ENCODE results near the gene PSORS1C1. TPM values are rescaled to one million over a fixed set of nuclear protein-coding genes. Genes with fewer than 3 reads are reported as not detected.
"Not testable (repeated sequence)": the region's sequence is repeated elsewhere in the genome, so short reads cannot be mapped to it uniquely, and the experiment has no call there.

PSORS1C1 gene
- total RNA-seq = not detected

- H3K9me3 Mint-ChIP-seq = no peaks in the 10 kb centered on the region
- peaks cover 4% of the 10 kb centered on the region for H3K4me1 Mint-ChIP-seq (ENCODE audit: low read depth)
- peaks cover 20% of the 10 kb centered on the region for H3K27me3 Mint-ChIP-seq (ENCODE audit: low read depth)
- no peak within 1 kb of the TSS for H3K4me3 Mint-ChIP-seq
- H3K36me3 Mint-ChIP-seq (ENCODE audit: insufficient read depth) = no peaks in the 10 kb centered on the region
- DNase-seq (no peak), ATAC-seq (no peak)
Observed at GRCh38 chr6:31114541-31114878, at the start of gene PSORS1C1. TSS of gene PSORS1C1 (plus strand) at chr6:31114800. CDS start at chr6:31129633, 14,833 bp downstream.

GRCh38 chr6:31065556-31065955, 49.0 kb upstream of the PSORS1C1 start:
- ATAC-seq = no peak
- Mint-ChIP-seq H3K4me3 (no peak overlapping the region), H3K4me1 (ENCODE audit: low read depth) (peaks cover 3% of the 10 kb centered on the region), H3K9me3 (no peaks in the 10 kb centered on the region), H3K36me3 (ENCODE audit: insufficient read depth) (no peaks in the 10 kb centered on the region), H3K27me3 (ENCODE audit: low read depth) (peaks cover 8% of the 10 kb centered on the region)
- DNase-seq = no peak

GRCh38 chr6:31067028-31067427, 47.6 kb upstream of the PSORS1C1 start:
- H3K4me3 Mint-ChIP-seq; H3K4me1 Mint-ChIP-seq (ENCODE audit: low read depth); ATAC-seq; H3K9me3 Mint-ChIP-seq; DNase-seq; H3K27me3 Mint-ChIP-seq (ENCODE audit: low read depth); H3K36me3 Mint-ChIP-seq (ENCODE audit: insufficient read depth): not testable (repeated sequence)

DNA sequence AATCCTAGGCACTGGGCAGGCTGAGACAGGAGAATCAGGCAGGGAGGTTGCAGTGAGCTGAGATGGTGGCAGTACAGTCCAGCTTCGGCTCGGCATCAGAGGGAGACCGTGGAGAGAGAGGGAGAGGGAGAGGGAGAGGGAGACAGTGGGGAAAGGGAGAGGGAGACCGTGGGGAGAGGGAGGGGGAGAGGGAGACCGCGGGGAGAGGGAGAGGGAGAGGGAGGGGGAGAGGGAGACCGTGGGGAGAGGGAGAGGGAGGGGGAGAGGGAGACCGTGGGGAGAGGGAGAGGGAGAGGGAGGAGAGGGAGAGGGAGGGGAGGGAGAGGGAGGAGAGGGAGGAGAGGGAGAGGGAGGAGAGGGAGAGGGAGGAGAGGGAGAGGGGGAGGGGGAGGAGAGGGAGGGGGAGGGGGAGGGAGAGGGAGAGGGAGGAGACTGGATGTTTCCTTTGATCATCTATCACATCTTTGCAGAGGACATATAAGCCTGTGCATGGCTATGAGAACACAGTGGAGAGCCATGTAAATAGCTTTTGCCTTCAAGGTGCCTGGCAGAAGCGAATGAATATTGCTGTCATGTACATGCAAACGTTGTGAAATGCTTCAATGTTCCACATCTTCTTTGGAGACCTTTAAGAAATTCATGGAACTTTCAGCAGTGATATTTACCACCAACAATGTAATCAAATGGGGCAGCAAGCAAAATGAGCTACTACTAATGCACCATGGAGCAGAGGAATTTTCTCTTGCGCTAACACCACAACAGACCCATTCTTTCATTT, 46.5 kb upstream of the PSORS1C1 start:
- DNase-seq; H3K27me3 Mint-ChIP-seq (ENCODE audit: low read depth); H3K9me3 Mint-ChIP-seq; H3K4me3 Mint-ChIP-seq; H3K36me3 Mint-ChIP-seq (ENCODE audit: insufficient read depth); H3K4me1 Mint-ChIP-seq (ENCODE audit: low read depth); ATAC-seq: not testable (repeated sequence)

GRCh38 chr6:31068669-31069340, 45.8 kb upstream of the PSORS1C1 start:
- DNase-seq = peak; percentile 64
- H3K9me3 Mint-ChIP-seq = no peaks in the 10 kb centered on the region

GRCh38 chr6:31070711-31071197, 43.8 kb upstream of the PSORS1C1 start:
- no peak overlapping the region for H3K4me3 Mint-ChIP-seq
- ATAC-seq = no peak
- no peak for DNase-seq
- no peaks in the 10 kb centered on the region for H3K36me3 Mint-ChIP-seq (ENCODE audit: insufficient read depth)
- peaks cover 3% of the 10 kb centered on the region for H3K4me1 Mint-ChIP-seq (ENCODE audit: low read depth)
- no peaks in the 10 kb centered on the region for H3K9me3 Mint-ChIP-seq
- no peaks in the 10 kb centered on the region for H3K27me3 Mint-ChIP-seq (ENCODE audit: low read depth)

More at GRCh38 chr6:31068669-31069340, 45.8 kb upstream of the PSORS1C1 start:
- no peaks in the 10 kb centered on the region for H3K27me3 Mint-ChIP-seq (ENCODE audit: low read depth)
- no peak overlapping the region for H3K4me3 Mint-ChIP-seq
- H3K36me3 Mint-ChIP-seq (ENCODE audit: insufficient read depth) = no peaks in the 10 kb centered on the region
- H3K4me1 Mint-ChIP-seq (ENCODE audit: low read depth) = peaks cover 3% of the 10 kb centered on the region
- ATAC-seq = peak; percentile 92 to 95

DNA sequence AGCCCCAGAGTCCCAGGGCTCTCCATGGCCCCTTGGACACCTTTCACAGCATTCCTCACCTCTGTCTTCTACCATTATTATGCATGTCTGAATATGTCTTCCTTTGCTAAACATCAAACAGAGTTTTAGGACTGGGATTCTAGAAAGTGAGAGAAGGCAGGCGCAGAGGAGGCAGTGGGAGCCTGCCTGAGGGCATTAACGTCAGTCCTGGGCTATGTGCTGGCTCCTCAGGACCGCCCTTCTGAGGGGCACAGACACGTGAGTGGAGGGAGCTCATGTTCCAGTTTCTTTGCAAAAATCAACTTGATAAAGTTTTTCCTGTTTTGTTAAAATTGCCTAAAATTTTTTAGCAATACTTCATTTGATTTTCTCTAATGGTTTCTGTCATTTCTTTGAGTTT, 40.2 kb upstream of the PSORS1C1 start:
- no peak overlapping the region for H3K4me3 Mint-ChIP-seq
- peaks cover 2% of the 10 kb centered on the region for H3K4me1 Mint-ChIP-seq (ENCODE audit: low read depth)
- no peaks in the 10 kb centered on the region for H3K9me3 Mint-ChIP-seq
- no peaks in the 10 kb centered on the region for H3K36me3 Mint-ChIP-seq (ENCODE audit: insufficient read depth)
- H3K27me3 Mint-ChIP-seq (ENCODE audit: low read depth) = no peaks in the 10 kb centered on the region
- ATAC-seq = no peak
- no peak for DNase-seq

GRCh38 chr6:31075528-31075927, 39.1 kb upstream of the PSORS1C1 start:
- no peaks in the 10 kb centered on the region for H3K36me3 Mint-ChIP-seq (ENCODE audit: insufficient read depth)

DNA sequence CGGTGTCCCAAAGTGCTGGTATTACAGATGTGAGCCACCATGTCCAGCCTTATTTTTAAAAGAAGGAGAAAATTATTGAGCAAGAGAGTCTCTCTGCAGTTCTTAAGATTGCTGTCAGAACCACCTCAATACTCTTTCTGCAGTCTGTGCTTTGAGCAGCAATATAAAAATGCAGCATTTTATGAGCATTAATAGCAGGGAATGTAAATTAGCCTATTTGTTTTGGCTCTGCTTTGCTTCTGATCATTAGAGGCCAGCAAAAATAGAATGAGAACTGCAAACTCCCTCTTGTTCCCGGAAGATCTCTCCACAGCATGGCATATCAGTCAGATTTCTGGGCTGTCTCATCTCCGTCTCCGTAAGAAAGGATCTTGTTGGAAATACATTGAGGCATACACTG, 38.0 kb upstream of the PSORS1C1 start:
- no peak overlapping the region for H3K4me3 Mint-ChIP-seq
- DNase-seq = no peak
- H3K27me3 Mint-ChIP-seq (ENCODE audit: low read depth) = no peaks in the 10 kb centered on the region
- H3K4me1 Mint-ChIP-seq (ENCODE audit: low read depth) = peaks cover 4% of the 10 kb centered on the region
- H3K9me3 Mint-ChIP-seq = no peaks in the 10 kb centered on the region
- ATAC-seq = no peak
- H3K36me3 Mint-ChIP-seq (ENCODE audit: insufficient read depth) = no peaks in the 10 kb centered on the region

More at GRCh38 chr6:31075528-31075927, 39.1 kb upstream of the PSORS1C1 start:
- no peaks in the 10 kb centered on the region for H3K9me3 Mint-ChIP-seq
- no peaks in the 10 kb centered on the region for H3K27me3 Mint-ChIP-seq (ENCODE audit: low read depth)
- H3K4me3 Mint-ChIP-seq = no peak overlapping the region
- DNase-seq = no peak
- ATAC-seq = no peak
- H3K4me1 Mint-ChIP-seq (ENCODE audit: low read depth) = peaks cover 4% of the 10 kb centered on the region

DNA sequence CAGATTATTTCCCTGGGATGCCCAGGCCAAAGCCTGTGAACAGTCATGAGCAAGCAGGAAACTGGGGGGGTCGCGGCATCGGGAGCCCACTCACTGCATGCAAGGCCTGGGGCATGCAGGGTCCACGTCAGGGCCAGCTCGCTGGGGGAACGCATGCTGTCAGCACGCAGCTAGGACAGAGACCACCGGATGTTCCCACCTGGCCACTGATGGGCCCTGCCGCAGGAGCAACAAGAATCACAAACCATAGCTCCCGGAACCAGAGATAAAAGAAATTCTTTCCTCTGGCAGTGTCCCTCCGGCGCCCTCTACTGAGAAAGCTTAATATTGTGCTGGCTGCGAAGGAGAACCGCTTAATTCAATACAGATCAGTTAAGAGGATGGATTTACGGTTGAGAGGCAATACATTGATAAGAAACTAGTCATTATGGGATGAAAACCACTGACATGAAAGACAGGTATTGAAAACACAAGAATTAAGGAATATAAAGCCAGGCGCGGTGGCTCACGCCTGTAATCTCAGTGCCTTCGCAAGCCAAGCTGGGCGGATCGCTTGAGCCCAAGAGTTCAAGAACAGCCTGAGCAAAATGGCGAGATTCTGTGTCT, 34.8 kb upstream of the PSORS1C1 start:
- H3K4me1 Mint-ChIP-seq (ENCODE audit: low read depth) = peaks cover 4% of the 10 kb centered on the region
- H3K27me3 Mint-ChIP-seq (ENCODE audit: low read depth) = no peaks in the 10 kb centered on the region
- no peaks in the 10 kb centered on the region for H3K9me3 Mint-ChIP-seq
- DNase-seq (peak; percentile 55), ATAC-seq (peak; percentile 81 to 91)
- H3K4me3 Mint-ChIP-seq = peak overlapping the region; percentile 35
- no peaks in the 10 kb centered on the region for H3K36me3 Mint-ChIP-seq (ENCODE audit: insufficient read depth)

DNA sequence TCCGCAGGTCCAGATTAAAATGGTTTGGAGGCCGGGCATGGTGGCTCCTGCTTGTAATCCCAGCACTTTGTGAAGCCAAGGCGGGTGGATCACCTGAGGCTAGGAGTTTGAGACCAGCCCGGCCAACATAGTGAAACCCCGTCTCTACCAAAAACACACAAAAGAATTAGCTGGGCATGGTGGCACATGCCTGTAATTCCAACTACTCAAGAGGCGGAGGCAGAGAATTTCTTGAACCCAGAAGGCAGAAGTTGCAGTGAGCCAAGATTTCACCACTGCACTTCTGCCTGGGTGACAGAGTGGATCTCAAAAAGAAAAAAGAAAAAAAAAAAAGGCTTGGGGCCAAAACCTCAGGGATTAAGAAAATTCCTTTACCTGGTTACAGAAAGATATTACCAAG, 32.7 kb upstream of the PSORS1C1 start:
- Mint-ChIP-seq H3K36me3 (ENCODE audit: insufficient read depth) (no peaks in the 10 kb centered on the region), H3K4me1 (ENCODE audit: low read depth) (peaks cover 5% of the 10 kb centered on the region), H3K4me3 (no peak overlapping the region), H3K27me3 (ENCODE audit: low read depth) (no peaks in the 10 kb centered on the region), H3K9me3 (no peaks in the 10 kb centered on the region)
- DNase-seq (no peak), ATAC-seq (no peak)

- Mint-ChIP-seq H3K27me3 (ENCODE audit: low read depth) (no peaks in the 10 kb centered on the region), H3K9me3 (no peaks in the 10 kb centered on the region), H3K4me1 (ENCODE audit: low read depth) (peaks cover 10% of the 10 kb centered on the region), H3K36me3 (ENCODE audit: insufficient read depth) (no peaks in the 10 kb centered on the region), H3K4me3 (no peak overlapping the region)
- DNase-seq (peak; percentile 16), ATAC-seq (no peak)
Observed at GRCh38 chr6:31083742-31084354, 30.8 kb upstream of the PSORS1C1 start.

DNA sequence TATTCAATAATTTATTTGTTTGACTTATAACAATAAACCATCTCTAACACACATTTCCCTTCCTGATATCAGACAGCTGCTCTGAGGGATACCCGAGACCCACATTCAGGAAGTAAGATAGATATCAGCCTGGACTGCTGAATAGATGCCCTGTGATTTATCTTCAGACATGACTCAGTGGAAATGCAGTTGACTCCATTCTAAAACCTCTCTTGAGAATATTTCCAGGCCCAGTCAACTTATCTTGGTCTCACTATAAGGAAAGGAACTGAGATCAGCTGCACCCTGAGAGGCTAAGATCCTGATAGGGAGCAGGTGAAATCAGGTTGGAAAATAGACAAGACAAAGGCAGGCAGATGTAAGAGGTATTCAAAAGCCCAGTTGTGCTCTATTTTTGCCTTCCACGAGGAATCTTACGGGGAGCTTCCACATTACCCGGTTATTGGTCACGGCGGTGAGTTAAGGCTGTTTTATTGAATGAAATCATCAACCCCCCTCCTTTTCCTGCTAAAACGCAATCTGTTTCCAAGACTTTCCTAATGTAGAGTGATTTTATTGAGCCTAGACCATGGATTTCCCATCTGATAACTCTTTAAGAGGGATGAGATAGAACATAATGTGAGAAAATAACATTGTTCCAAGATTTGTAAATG, 27.7 kb upstream of the PSORS1C1 start:
- no peak for DNase-seq
- peaks cover 11% of the 10 kb centered on the region for H3K4me1 Mint-ChIP-seq (ENCODE audit: low read depth)
- H3K36me3 Mint-ChIP-seq (ENCODE audit: insufficient read depth) = no peaks in the 10 kb centered on the region
- H3K4me3 Mint-ChIP-seq = no peak overlapping the region
- ATAC-seq = no peak
- H3K27me3 Mint-ChIP-seq (ENCODE audit: low read depth) = no peaks in the 10 kb centered on the region
- H3K9me3 Mint-ChIP-seq = no peaks in the 10 kb centered on the region

DNA sequence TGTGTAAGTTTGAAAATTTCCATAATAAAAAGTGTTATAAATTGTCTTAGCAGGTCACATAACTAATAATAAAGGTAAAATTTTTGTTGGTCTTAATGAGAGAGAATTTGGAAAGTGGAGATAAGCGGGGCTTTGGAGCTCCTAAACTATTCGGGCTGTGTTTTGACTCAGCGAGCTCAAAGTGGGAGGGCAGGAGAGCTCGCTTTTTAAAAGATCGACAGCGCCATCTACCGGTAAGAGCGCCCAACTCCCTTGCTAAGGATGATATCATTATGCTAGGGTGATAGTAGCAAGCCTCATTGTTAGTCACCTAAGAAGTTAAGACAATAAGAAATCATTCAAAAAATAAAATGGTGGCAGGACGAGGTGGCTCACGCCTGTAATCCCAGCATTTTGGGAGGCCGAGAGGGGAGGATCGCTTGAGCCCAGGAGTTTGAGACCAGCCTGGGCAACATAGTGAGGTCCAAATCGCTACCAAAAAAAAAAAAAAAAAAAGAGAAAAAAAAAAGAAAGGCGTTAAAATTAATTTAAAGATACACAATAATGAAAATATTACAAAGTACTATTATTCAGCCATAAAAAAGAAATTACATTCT, 27.0 kb upstream of the PSORS1C1 start:
- H3K9me3 Mint-ChIP-seq = no peaks in the 10 kb centered on the region
- DNase-seq = peak; percentile 89
- ATAC-seq = peak; percentile 99
- H3K27me3 Mint-ChIP-seq (ENCODE audit: low read depth) = no peaks in the 10 kb centered on the region
- no peaks in the 10 kb centered on the region for H3K36me3 Mint-ChIP-seq (ENCODE audit: insufficient read depth)
- peaks cover 14% of the 10 kb centered on the region for H3K4me1 Mint-ChIP-seq (ENCODE audit: low read depth)
- H3K4me3 Mint-ChIP-seq = no peak overlapping the region
